RWPE1 (cell line): Measurements from ENCODE around the gene VIPR1.
A peak's percentile ranks its signal among the peaks of the same experiment; 100 is the strongest.
"Not testable (repeated sequence)": the region's sequence is repeated elsewhere in the genome, so short reads cannot be mapped to it uniquely, and the experiment has no call there.

Source experiments
- CTCF ChIA-PET: fragments of 350-600 bp; sonication (Branson Sonifier 250); formaldehyde crosslinking; extraction: SDS; loops from one replicate; lab custom pipeline; 2021; lab: Yijun Ruan, JAX
- POLR2A ChIA-PET: fragments of 400-600 bp; formaldehyde crosslinking; extraction: SDS; loops from one replicate; lab custom pipeline; 2020; ENCODE audit warnings: antibody characterized with exemption; ENCODE audit not compliant: low non-redundant PET; lab: Yijun Ruan, JAX
- DNase-seq: peaks from one replicate; pipeline ENCODE4 v3.0.0; 2012; ENCODE audit warnings: low spot score
- H3K27ac ChIP-seq: fragments of 450-650 bp; 2 replicates; pipeline ENCODE4 v1.5.1; 2017
- CTCF ChIP-seq: fragments of 450-650 bp; conservative IDR thresholded peaks from 2 replicates; pipeline ENCODE4 v1.5.1; 2017; ENCODE audit warnings: low read depth, mild to moderate bottlenecking

Gene VIPR1

GRCh38 chr3:42547401-42547945, 45.0 kb downstream of the VIPR1 start:
- H3K27ac ChIP-seq = no peak overlapping the region
- CTCF ChIA-PET = interaction anchor here (0.8 to 1.3 kb wide), 5 partner anchors 10 to 300 kb away, joined by 3 to 8 read pairs (median 3); partner anchors contain the start of gene VIPR1
- TF ChIP-seq CTCF = peak; percentile 91
- peak; percentile 54 for DNase-seq
- POLR2A ChIA-PET = no interaction called here

DNA sequence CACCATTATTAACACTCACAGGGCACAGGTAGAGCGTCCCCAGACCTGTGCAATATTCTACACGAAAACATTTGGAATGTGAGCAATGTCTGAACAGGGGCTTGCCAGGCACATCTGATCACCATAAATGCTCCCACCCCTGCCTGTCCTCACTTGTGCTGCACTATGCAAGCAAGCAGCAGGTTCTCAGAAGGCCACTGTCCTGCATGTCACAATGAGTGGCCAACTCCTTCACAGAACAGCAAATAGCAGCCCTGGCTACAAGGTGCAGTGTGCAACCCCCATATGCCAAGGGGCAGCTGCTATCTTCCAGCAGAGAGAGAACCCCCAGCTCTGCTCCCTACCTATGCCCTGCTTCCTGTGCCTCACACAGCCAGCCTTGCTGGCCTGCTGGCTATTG, 46.7 kb downstream of the VIPR1 start:
- ChIA-PET CTCF (interaction anchor here (2.3 kb wide), 1 partner anchor 48 kb away, joined by 6 read pairs; no protein-coding TSS in a partner anchor), POLR2A (no interaction called here)
- no peak for TF ChIP-seq CTCF
- no peak overlapping the region for H3K27ac ChIP-seq
- DNase-seq = no peak

DNA sequence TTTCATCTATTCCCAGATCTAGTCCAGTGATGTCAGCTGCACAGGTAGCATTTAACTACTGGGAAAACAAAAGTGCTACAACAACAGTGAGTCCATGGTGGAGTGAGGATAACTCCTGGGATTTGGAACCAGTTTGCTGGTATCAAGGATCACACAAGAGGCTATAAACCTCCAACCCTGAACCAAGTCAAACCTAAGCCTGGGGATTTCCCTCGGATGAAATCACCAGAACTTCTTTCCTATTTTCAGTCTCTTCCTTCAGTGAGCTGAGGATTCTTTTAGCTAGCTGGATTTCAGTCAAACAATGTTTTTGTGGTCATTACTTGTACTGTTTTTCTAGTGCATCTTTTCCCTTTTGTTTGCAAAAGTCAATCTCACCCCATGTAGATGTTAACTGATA, 47.8 kb downstream of the VIPR1 start:
- no peak for DNase-seq
- H3K27ac ChIP-seq = no peak overlapping the region
- no peak for TF ChIP-seq CTCF
- ChIA-PET CTCF (interaction anchor here (2.3 kb wide), 1 partner anchor 49 kb away, joined by 6 read pairs; no protein-coding TSS in a partner anchor), POLR2A (interaction anchor here (0.7 kb wide), 1 partner anchor 48 kb away, joined by 3 read pairs; the partner anchor contains the start of gene VIPR1)

- no peak overlapping the region for H3K27ac ChIP-seq
- ChIA-PET POLR2A (no interaction called here), CTCF (interaction anchor here (0.6 kb wide), 2 partner anchors 18 to 52 kb away, joined by 3 to 10 read pairs; no protein-coding TSS in a partner anchor)
- DNase-seq = no peak
- no peak for TF ChIP-seq CTCF
Measured at GRCh38 chr3:42552830-42553229, 50.4 kb downstream of the VIPR1 start.

DNA sequence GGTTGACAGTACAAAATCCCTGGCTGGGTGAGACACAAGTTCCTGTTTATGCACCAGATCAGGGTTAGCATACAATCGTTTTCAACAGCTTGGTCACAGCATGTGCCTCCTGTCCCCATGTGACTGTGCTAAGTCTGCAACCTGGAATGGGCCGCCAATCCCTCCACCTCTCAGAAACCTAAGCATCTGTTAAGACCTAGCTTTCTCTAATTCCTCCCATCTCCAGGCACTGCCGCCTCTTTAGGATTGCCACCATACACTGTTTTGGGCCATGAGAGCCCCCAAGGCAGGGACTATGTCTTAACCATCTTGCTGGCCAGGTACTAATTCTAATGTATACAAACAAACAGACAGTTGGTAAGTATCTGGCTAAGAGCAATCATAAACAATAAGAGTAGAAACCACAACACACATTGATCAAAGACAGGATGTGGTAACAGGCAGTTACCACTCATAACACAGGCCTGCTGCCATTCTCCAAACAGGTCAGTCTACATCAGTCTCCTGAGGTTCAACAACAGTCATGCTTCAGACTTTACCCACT, 53.7 kb downstream of the VIPR1 start:
- CTCF ChIA-PET = no interaction called here
- no peak for TF ChIP-seq CTCF
- H3K27ac ChIP-seq = no peak overlapping the region
- POLR2A ChIA-PET = no interaction called here
- DNase-seq = no peak

GRCh38 chr3:42556817-42557216, 54.4 kb downstream of the VIPR1 start:
- H3K27ac ChIP-seq, DNase-seq, POLR2A ChIA-PET, CTCF ChIA-PET: not testable (repeated sequence)

DNA sequence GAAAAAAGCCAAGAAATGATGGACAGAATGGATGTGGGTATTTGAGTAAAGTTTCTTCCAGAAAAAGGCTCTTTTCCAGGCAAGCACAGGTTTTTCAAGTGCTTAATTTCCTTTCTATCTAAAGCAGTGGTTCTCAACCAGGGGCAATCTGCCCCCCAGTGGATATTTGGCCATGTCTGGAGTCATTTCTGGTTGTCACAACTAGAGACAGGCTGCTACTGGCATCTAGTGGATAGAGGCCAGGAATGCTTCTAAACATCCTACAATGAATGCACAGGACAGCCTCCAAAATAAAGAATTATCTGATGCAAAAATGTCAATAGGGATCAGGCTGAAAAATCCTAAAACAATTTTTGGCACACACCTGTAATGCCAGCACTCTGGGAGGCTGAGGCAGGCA, 55.4 kb downstream of the VIPR1 start:
- H3K27ac ChIP-seq = no peak overlapping the region
- no peak for DNase-seq
- peak; percentile 25 for TF ChIP-seq CTCF
- ChIA-PET POLR2A (no interaction called here), CTCF (interaction anchor here (0.7 kb wide), 1 partner anchor 289 kb away, joined by 4 read pairs; no protein-coding TSS in a partner anchor)
